ENCODE measurements around the gene RIMBP2.

The RIMBP2 gene

DNA sequence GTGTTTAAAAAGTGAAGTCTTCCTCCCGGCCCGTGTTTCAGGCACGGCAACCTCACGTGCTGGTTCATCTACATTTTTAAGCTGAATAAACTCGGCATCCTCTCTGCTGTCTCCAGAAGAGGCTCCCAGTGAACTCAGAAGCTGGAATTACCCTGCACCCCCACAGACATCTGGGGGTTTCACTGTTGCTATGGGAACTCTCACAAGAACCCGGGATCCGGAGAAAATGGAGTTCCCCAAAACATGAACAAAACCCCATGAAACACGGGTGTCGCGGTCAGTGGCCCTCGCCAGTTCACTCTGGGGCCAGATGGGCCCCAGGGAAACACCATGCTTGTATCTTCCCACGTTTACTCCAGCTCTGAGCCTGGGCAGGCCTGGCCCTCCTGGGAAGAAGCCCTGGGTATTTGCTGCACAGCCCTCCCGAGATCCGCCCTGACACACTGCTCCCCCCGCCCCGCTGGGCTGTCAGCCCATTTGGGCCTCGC lies 234.7 kb downstream of the RIMBP2 start:
- no peak for DNase-seq (ENCODE audit: low read depth)

DNA sequence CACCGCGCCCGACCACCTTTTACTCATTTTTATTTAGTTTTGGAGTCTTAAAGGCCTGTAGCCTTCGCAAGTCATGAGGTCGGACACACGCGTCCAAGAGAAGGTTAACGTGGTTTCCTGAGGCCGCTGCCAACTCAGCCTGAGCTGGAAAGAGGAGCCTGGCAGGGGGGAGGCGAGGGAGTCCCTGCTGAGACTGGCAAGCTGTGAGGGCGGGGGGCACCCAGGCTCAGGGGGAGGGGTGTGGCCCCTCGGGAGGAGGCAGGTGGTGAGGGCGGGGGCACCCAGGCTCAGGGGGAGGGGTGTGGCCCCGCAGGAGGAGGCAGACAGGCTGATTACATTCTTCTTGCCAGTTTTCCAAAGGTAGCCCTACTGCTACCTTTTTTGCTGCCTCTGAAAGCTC lies 235.2 kb downstream of the RIMBP2 start:
- DNase-seq (ENCODE audit: low read depth), result no peak

DNA sequence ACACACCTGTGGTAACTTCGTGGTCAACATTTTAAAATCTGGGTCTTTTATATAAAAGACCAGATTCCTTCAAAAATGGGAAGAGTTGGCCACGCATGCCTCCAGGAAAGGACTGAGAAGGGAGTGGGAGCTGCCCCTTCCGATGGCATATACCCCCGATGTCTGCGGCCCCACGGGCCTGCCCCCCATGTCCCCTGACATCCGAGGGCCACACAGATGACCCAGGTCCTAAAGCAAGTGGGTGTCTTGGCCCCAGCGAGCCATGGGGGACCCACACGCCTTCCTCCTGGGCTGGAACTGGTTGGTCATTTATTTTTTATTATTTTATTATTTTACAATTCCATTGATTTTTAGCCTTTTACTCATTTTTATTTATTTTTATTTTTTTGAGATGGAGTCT lies 235.9 kb downstream of the RIMBP2 start:
- no peak for DNase-seq (ENCODE audit: low read depth)

DNA sequence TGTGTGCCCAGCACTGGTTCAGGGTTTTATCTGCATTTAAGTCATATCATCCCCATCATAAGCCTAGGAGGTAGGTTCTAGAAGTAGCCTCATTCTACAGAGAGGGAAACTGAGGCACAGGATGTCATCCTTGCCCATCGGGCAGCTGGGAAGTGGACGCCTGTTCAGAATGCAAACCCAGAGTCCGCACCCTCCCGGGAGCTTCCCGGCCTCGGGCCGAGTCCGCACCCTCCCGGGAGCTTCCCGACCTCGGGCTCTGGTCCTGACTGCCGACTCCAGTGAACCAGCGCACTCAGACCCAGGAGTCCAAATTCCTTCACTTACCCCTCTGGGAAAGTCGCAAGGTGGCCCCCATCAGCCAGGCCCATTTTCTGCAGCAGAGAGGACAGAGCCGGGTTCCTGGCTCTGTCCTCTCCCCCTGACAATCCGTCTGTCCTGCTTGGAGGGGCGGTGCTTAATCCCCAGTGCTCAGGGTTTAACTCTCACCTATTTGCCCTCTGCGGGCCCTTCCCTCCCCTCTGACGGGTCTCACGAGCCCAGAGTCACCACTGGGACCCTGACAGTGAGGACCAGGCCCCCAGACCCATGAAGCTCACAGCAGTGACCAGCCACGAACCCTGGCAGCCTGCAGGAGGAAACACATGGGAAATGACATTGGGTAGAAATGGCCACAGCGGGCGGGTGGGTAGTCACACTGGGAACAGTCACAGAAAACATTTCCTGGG lies 236.5 kb downstream of the RIMBP2 start:
- DNase-seq (ENCODE audit: low read depth), result no peak

DNA sequence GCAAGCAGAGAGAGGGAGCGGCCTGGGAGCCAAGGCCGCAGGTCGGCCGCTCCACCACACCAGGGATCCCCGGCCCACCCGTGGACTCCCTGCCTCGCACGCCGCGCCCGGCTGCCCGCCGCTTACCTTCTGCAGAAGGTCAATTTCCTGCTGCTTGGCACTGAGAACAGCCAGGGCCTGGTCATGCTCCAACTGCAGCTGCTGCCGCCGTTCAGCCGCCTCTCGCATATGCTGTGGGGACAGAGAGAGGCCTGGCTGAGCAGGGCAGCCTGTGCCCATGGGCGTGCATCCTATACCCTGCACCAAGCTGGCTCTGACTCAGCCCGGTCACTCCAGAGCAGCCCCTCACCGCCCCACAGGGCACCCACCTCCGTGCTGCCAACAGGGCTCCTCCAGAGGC lies 237.3 kb downstream of the RIMBP2 start:
- DNase-seq (ENCODE audit: low read depth), result no peak

DNA sequence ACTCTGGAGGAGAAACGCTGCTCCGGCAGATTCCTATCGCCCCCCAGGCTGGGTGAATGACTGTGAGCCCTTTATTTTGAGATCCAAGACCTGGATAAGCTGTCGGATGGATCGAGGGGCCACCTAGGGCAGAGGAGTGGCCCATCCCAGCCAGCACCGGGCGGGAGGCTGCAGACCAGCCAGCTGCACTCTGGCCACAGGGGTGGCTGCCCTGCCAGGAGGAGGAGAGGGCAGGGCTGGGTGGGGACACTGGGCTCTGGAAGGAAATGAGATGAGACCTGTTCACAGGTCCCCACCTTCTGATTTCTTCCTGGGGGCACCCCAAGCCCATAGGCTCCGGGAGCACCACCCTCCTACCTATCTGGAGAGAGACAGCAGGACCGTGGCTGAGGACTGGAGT lies 238.4 kb downstream of the RIMBP2 start:
- no peak for DNase-seq (ENCODE audit: low read depth)

DNA sequence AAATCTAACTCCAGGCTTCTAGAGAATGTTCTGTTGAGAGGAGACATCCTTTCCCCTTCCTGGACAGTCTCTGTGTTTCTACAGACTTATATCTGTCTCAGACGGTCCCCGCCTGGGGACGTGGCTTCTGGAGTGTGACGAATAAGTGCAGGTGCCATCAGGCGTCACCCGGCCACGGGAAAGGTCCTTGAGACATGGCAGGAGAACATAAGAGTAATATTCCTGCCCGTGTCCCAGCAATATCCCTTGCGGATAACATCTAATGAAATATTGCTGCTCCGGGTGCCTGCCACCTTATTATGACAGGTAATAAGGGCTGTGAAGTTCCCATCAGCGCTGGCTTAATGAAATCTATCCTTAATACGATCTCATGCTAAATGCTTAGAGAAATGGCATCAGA lies 238.8 kb downstream of the RIMBP2 start:
- DNase-seq (ENCODE audit: low read depth), result no peak

DNA sequence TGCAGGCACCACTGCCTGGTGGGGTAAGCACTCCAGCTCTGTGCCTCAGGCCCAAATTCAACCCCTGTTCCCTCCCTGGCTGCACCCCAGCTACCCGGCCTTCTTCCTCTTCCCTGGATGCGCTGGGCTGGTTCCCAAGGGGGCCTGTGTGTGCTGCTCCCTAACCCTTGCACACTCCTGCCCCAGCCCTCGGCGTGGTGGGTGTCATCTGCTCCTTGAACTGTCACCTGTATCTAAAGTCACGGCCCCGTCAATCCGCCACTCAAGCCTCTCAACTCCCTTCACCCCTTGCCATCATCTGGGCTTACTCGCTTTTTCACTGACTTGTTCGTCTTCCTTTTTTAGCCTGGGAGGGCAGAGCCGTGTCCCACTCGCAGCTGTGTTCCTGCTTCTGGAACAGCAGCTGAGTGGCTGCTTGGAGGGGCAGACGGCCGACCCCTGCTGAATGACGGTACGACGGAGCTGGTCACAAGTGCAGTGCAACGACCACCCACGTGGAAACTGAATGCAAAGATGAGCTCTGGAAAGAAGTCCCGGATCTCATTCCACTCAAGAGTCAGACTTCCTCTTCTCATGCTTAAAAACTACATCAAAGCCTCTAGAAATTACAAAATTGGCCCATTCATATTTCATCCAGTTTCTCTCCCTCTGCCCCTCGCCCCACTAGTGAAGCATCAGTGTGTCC lies 239.5 kb downstream of the RIMBP2 start:
- DNase-seq (ENCODE audit: low read depth), result no peak

DNA sequence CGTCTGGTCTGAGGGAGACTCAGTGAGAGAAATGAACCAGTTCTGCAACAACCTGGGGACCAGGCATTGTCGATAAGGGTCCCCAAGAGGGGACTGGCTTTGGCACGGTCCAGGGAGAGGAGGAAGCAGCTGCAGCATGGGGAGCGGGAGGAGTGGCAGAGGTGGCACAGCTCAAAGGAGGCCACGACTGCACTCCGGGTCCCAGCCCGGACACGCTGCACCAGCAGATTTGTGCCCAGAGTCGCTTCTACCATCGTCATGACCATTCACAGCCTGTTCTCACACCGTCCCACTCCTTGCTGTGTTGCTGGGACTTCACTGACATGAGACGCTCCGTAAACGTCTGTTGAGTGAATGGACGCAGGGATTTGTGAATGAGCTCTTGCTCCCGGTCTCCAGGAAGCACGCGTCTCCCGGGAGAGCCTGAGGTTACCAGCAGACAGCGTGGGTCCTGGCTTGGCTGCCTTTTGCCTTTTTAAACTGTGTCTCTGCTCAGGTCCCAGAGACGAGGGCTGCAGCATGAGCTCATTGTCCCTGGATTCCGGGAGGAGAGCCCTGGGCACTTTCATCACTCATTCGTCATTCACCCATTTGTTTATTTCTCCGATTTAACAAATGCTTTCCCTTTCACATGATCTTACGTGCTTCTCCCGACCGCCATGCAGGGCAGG lies 241.4 kb downstream of the RIMBP2 start:
- no peak for DNase-seq (ENCODE audit: low read depth)

DNA sequence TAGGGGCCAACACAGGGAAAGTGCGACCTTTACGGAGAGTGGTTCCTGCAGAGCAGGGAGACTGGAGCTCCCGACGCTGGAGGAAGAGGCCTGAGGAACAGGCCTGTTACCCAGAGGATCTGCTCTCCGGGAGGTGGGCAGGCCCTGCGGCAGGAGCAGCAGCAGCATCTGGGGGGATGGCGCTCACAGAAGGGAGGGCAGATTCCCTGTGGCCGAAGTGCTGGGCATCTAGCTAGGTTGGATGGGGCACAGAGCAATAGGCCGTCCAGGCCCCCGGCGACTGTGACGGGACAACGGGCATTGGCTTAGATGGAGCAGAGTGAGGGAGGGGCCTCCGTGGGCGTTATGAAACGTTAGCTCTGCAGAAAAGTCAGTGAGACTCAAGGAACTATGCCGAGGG lies 242.8 kb downstream of the RIMBP2 start:
- DNase-seq (ENCODE audit: low read depth), result no peak

DNA sequence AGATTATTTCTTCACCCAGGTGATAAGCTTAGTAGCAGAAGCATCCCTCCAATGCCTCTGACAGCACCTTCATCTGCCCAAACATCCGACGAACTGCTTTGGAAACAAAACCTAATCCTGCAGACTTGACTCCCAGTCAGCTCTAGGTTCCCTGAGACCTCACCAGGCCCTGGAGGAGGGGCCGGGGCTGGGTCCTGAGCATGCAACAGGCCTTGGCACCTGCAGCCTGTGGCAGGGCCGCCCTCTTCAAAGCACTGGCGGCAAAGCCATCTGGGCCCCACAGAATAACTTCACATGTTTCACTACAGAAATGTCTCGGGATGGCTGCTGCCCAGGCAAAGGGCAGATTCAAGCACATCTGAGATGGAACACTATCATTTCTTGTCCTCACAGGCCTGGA lies 245.1 kb downstream of the RIMBP2 start:
- no peak for DNase-seq (ENCODE audit: low read depth)

DNA sequence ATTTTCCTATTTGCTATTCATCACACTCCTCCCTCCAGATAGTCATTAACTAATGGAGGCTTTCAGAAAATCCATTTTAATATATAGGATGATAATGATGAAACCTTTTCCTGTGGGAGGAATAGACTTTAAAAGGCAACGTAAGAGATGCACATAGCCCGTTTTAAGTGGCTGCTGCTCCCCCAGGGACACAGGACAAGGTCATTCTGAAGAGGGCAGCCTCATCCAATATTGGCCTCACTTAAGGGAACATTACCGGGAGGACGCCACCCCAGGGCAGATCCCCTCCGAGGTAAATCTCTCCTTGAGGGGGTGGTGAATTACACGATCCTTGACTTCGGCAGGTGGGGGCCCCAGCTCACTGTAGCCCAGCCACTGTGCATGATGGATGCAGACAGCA lies 246.5 kb downstream of the RIMBP2 start:
- DNase-seq (ENCODE audit: low read depth), result no peak

DNA sequence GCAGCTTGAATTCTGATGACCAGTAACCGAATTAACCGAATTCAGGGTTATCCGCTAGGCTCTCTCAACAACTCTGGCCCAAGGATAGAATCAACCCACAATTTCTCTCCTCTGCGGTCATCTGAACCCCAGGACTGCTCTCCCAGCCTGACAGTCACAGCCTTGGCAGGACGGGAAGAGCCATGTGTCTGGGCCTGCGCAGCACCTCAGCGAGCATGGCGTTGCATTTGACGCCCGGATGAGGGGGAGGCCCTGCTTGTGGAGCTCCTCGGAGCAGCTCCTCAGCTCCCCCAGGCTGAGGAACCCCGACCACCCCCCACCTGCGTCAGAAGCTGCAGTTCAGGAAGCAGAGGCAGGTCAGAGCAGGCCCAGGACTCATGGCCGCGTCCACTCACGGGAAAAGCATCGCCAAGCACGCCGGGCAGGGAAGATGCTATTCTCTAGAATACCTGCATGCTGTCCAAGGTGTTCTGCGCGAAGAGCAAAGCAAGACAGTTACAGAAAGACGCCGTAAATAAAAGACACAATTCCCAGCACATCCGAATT lies 247.3 kb downstream of the RIMBP2 start:
- no peak for DNase-seq (ENCODE audit: low read depth)

DNA sequence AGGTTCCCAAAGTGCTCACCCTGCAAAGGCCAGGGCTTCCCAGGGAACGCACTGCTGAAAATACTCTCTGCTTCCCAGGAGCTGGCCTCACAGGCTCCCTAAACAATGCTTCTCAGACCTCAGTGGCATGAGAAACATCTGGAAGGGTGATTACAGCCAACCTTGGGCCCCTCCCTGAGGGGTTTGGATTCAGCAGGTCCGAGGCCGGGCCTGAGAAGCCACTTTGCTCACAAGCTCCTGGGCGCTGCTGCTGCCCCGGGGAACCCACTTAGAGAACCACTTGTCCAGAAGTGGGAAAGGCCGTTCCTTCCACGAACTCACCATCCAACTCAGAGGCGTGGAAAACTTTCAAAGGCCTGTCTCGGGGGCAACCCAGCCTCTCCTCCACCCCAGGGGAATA lies 247.9 kb downstream of the RIMBP2 start:
- no peak for DNase-seq (ENCODE audit: low read depth)

DNA sequence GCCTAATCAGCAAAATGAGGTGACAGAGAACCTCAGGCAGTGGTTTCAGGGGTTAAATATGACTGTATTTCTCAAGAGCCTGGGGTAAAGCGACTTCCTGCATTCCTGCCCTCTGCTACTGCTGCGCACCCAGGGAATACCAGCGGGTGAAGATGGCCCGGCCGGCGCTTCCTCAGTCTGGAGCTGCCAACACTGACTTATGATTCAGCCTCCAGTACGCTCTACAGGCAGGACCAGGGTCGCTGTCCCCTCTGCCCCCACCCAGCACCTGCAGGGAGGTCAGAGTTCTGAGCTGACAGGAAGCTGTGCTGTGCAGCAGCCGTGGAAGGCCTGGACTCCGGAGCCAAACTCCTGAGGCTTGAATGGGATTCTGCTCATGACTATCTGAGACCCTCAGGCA lies 250.5 kb downstream of the RIMBP2 start:
- no peak for DNase-seq (ENCODE audit: low read depth)

DNA sequence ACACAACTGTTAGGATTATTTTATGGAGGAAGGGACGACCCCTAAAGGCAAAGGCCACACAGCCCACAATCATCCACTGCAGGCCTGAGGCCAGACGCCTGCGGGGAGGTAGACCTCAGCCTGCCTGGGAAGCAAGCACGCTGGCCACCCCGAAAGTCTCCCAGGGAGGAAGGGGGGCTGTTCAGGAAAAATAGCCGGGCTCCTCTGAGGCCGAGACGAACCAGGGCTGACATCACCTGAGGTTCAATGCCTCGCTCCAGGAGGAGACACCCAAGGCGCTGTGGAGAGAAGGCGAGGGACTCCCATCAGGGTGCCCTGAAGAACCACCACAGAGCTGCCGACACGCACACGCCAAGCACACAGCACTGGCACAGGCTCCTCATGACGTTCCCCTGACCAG lies 251.1 kb downstream of the RIMBP2 start:
- no peak for DNase-seq (ENCODE audit: low read depth)

DNA sequence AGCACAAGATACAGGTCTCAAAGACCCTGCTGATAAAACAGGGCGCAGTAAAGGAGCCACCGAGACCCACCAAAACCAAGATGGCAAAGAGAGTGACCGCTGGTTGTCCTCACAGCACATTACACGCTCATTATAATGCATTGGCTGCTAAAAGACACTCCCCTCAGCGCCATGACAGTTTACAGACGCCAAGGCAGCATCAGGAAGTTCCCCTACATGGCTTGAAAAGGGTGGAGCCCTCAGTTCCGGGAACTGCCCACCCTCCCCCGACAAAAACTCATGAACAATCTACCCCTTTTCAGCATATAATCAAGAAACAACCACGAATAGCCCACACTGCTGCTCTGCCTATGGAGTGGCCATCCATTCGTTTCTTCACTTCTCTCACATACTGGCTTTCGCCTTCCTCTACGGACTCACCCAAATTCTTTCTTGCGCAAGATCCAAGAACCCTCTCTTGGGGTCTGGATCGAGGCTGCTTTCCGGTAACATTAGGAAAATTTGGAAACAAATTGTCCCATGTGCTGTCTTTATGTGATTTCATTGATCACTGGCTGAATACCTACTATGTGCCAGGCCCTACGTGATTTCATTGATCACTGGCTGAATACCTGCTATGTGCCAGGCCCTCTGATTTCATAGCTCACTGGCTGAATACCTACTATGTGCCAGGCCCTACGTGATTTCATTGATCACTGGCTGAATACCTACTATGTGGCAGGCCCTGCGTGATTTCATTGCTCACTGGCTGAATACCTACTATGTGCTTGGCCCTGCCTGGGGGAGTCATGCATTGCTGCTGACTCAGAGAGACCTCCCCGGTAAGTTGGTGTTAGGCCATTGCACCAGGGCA lies 252.1 kb downstream of the RIMBP2 start:
- DNase-seq (ENCODE audit: low read depth), result no peak

DNA sequence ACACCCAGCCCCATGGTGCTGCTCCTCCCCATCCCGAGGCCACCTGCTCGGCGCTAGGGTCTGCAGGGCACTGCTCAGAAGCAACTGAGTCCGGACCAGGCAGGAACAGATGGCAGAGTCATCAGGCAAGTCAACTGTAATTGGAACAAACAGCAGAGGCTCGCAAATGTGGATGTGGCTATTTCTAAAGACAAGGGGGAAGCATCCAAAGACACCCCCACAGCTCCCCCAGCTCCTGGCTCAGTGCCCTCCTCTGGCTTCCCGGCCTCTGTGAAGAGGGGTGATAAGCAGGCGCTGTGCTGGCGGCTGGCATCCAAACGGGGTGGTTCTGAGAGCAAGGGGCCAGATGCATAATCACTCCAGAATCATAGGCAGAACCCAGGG lies 252.8 kb downstream of the RIMBP2 start:
- DNase-seq (ENCODE audit: low read depth), result no peak

DNA sequence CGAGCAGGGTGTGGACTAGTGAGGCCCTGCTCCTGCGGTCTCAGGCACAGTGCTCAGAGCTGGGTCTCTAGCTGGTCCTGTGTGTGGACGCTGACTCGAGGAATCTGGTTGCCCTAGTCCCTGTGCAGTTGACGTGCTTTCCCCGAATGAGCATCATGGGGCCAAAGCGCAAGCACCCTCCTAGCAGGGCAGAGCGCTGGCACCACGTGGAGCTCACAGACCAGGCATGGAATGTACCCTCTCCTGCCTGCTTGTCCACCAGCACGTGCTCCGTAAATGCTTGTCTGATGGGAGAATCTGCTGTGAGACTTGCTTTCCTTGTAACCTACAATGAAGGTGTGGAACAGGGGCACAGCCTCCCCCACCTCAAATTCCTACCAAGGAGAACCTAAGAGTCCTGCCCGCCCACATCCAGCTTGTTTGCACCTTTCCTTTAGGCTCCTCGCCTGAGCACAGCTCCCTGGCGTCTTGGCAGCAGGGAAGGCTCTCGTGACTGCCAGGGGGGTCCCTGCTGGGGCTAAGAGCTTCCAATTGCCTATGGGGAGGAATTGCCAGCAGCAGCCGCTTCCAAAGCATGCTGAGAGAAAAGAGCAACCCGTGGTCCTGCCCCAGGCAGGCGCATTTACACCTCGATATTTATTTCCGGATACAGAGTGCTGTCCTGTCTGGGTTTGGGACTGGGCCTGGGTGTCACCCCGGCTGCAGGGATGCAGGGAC lies 253.4 kb downstream of the RIMBP2 start:
- DNase-seq (ENCODE audit: low read depth), result no peak

DNA sequence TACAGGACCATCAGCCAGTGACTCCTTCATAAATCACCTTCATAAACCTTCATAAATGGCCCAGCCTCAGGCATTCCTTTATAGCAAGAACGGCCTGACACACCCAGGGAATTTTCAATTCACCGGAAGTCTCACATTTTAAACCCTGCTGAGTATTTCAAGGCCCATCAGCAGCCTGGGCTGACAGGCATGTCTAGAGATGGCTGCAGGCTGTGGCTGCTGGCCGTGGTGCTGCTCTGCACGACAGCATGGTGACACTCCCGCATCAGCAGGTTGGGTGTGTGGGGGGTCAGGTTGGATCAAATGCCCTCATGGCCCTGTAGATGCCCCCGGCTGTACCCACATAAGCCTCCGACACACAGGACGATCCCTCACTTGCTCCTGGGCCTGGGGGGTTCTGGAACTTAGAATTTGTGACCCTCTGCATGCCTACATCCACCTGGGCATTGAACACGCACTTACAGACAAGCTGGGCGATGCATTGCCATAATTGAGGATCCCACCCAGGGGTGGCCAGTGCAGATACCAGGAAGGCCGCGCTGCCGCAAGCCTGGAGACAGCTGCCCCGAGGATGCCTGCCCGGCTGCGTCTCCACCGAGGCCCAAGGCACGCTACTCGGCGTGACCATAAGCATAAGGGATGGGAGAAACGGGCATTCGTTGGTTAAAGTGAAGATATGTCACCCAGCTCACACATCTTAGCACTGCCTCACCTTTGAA lies 254.1 kb downstream of the RIMBP2 start:
- no peak for DNase-seq (ENCODE audit: low read depth)

DNA sequence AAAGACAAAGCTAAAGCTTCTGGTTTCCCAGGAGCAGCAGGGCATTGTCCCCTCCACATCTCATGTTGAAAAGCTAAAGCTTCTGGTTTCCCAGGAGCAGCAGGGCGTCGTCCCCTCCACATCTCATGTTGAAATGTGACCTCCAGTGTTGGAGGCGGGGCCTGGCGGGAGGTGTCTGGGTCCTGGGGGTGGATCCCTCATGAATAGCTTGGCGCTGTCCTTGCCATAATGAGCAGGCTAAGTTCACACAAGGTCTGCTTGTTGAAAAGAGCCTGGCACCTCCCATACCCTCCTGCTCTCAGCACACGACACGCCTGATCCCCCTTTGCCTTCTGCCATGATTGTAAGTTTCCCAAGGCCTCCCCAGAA lies 254.7 kb downstream of the RIMBP2 start:
- no peak for DNase-seq (ENCODE audit: low read depth)
